Activated CD4-positive, alpha-beta T cell treated with anti-CD3 and anti-CD28 coated beads, Interleukin-2, amount 50 U/mL, for 1 hour (primary cell): ENCODE data around the gene CALHM6.

ENCODE experiments used
- DNase-seq: peaks from one replicate; pipeline ENCODE4 v3.0.0-alpha.2; 2020

CALHM6 gene

DNA sequence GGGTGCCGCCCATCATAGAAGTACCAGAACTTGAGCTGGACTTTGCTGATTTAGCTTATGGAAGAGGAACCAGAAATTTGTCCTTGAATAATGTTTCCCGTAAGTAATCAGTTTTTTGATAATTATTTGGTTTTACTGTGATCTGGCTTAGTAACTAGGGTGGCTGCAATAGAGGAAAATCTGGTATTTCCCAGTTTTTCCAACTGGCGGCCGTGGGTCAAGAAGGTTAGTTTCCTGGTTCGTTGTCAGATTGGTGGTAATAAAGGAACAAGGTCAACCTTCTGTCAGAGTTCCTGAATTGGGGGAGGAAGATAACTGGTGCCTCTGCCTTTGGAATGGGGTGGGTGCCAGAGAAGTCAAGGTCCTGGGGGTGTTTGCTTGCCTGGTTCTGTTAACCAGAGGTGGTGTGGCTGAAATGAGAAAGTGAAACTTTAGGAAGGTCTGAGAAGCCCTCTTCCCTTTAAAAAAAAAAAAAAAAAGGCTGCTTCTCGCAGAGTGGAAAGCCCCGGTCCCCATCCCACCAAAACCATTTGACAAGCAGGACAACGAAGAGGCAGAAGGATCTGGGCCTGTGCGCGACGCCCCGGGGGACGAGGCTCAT lies at the start of gene CALHM6:
CALHM6 (plus strand) TSS at position 45 of the 601 bp plus-strand sequence; CDS start at position 600, 555 bp downstream.
- DNase-seq, result no peak

DNA sequence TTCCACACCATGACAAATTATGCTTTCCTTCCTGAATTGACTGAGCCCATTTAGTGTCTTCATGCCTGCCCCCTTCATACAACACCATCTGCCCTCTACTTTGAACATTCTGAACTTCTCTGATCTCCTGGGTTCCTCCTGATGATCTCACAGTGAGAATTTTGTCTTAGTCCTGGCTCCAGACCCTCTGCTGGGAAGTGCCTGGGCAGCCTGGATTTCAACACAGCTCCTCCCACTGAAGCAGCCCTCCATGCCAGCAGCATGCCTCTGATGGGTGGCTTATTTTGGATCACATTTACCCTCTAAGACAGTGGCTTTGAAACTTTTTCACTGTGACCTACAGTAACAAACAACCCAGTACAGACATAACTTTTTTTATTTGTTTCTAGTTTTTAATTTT lies 48.9 kb upstream of the CALHM6 start:
- no peak for DNase-seq

DNA sequence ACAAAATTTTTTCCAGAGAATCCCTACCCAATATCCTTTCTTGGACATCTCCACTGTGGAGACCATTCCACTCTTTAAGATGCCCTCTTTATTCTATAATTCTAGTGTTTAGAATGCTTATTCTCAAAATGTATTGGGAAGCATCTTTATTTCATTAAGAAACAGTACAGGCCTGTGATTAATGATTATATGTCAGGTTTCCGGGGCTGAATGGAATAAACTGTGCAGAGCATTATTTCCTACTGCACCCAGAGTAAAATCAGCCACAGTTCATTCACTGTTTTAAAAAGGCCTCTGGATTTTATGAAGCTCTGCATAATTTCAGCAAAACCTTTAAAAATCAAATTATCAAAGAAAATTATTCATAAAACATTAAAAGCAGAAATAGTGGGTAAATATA lies 47.8 kb upstream of the CALHM6 start:
- no peak for DNase-seq

DNA sequence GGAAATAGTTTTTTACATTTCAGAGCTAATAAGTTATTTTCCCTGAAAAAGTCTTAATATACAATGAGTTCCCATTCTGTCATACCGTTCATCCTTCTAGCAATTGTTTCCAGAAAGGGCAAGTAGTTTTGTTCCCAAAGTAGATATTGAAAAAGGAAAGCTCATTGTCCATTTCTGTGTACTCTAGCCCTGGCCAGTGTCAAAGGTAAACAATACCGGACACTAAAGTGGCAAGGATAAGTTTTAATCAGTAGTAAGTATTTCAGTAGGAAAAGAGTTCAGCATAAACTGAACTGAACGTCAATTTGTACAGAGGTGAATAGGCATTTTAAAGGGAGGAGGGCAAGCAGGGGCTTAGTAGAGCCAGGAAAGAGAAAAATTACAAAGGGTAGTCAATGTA lies 43.5 kb upstream of the CALHM6 start:
- DNase-seq, result no peak

DNA sequence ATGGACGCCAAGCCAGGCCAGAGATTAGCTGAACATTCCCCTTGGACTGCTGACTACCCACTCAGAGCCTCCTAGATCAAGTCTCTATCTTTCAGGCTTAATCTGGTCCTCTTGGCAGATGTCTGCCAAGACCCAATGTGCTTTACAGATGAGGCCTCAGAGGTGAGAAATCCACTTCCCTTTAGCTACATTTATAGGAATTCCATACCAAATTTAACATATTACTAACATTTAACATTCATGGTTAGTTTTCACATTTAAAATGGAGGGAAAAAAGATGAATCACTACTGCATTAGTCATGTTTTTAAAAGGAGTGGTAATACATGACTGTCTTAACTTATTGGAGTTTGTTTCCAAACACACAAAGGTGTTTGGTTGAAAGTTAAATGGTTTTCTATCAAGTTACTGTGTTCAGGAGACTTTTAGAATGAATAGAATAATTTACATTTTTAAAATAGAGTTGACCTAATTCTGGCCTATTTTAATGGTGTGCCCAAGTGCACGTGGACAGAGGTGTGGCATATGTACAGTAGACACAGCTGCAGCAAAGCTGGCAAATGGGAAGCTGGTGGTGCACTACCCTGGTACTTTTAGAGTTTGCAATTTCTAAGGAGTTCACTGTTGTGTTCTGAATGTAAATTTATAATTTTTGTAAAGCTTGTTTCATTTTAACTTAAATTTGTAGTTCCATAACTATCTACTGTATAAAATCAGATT lies 41.9 kb upstream of the CALHM6 start:
- DNase-seq, result no peak

DNA sequence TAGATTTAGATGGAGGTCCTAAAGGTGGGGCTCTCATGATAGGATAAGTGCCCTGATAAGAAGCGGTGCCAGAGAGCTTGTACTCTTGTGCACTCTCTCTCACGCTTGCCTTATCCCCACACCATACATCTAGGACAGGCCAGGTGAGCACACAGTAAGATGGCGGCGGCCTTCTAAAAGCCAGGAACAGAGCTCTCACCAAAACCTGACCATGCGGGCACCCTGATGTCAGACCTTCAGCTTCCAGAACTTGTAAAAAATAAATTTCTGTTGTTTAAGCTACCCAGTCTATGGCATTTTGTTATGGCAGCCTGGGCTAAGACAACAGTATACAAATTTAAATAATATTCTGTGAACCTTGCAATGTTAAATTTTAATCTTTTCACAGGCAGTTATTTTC lies 40.8 kb upstream of the CALHM6 start:
- no peak for DNase-seq

DNA sequence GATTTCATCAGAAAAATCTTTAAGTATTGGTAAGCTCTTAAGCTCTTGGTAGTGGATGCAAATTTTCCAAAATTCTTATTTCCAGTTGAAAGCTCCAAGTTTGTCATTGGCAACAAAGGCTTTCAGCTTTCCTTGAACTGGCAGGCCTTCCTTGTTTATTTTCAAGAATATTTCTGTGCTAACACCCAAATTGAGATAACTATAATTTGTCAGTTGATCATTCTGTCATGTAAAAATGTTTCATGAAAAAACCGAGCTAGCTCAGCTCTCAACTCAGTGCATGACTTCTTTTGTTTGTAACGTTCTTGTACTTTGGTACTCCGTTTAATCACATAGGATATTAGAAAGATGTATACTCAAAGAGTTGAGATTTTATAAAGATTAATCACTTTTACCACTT lies 38.9 kb upstream of the CALHM6 start:
- no peak for DNase-seq

DNA sequence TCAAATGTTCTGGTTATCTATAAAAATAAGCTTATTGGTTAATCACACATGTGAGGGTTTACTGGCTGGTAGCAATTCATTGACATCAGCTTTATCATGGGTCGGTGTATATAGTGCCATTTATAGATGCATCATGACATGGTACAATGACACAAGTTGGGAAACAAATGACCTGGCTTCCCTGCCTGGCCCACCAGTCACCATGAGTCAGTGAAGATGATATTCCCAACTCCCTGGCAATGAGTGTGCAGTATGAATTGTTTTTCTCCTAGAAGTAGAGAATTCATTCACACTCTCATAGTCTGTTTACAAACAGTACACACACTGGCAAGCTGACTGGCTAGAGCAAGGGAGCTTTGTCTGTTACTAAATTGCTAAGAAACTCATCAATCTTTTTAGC lies 37.2 kb upstream of the CALHM6 start:
- DNase-seq, result no peak

DNA sequence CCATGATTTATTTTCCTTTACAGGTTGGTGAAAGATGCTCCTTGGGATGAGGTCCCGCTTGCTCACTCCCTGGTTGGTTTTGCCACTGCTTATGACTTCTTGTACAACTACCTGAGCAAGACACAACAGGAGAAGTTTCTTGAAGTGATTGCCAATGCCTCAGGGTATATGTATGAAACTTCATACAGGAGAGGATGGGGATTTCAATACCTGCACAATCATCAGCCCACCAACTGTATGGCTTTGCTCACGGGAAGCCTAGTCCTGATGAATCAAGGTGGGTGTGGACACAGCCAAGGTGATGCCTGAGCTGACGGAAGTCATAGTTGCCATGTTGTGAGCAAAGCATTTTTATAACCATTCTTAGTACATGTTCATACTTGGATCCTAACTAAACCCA lies 34.6 kb upstream of the CALHM6 start:
- no peak for DNase-seq

DNA sequence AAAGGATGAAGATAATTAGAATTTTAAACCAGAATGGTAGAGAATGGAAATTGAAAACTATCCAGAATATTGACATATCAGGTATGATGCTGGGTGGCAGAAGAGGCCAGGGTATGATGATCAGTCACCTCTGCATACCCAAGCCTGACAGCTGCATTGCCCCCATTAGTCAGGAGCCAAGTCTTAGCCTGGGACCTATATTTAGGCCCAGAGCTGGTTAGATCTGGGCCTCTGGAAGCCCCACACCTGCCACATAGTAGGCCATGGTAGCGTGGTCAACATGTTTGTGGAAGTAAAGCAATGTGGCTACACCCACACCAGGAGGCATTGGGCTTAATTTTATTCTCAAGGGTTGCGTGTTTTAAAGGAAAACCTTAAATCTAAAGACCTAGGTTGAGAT lies 32.1 kb upstream of the CALHM6 start:
- no peak for DNase-seq

DNA sequence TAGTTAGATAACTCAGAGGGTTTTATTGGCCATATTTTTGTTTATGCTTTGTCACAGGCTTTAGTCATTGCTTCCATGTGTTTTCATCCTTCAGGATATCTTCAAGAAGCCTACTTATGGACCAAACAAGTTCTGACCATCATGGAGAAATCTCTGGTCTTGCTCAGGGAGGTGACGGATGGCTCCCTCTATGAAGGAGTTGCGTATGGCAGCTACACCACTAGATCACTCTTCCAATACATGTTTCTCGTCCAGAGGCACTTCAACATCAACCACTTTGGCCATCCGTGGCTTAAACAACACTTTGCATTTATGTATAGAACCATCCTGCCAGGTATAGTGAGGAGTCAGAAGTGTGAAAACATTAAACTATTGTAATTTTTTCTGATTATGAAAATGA lies 30.3 kb upstream of the CALHM6 start:
- DNase-seq, result no peak

DNA sequence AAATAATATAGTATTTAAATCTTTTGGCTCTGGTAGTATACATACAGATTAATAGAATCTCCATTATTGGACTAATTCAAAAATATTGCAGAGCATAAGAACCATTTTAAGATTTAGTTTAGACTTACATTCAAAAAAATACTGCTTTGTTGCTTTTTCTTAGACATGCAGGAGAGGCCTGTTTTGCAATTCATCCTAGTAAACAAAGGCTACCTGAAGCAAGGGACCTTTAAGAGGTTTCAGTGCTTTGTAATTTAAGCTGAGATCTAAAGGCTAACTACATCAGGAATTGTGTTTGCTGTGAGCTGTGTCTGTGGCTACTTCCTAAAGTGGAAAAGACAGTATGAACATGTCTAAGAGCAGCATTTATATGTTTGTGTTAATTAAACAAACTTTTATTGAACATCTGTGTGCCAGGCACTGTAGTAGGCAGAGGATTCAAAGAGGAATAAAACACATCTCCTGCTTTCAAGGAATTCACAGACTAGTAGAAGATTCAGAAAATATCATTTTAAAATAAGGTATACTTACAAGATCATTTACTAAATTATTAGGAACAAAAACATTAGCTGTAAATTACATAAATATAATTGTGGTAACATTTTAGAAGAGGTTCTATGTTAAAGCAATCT lies 29.1 kb upstream of the CALHM6 start:
- no peak for DNase-seq

DNA sequence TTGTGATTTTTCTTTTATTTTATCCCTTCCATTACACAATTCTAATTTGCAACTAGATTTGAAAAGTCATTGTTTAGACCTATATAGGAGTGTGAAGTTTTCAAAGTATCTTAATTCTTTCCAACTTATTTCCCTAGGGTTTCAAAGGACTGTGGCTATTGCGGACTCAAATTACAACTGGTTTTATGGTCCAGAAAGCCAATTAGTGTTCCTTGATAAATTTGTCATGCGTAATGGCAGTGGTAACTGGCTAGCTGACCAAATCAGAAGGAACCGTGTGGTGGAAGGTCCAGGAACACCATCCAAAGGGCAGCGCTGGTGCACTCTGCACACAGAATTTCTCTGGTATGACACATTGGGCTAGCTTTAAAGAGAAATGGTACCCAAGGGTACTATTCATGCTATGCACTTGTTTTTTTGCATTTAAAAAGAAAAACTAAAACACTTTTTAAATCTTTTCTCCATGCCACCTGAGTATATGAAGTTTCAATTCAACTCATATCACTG lies 27.9 kb upstream of the CALHM6 start:
- no peak for DNase-seq

DNA sequence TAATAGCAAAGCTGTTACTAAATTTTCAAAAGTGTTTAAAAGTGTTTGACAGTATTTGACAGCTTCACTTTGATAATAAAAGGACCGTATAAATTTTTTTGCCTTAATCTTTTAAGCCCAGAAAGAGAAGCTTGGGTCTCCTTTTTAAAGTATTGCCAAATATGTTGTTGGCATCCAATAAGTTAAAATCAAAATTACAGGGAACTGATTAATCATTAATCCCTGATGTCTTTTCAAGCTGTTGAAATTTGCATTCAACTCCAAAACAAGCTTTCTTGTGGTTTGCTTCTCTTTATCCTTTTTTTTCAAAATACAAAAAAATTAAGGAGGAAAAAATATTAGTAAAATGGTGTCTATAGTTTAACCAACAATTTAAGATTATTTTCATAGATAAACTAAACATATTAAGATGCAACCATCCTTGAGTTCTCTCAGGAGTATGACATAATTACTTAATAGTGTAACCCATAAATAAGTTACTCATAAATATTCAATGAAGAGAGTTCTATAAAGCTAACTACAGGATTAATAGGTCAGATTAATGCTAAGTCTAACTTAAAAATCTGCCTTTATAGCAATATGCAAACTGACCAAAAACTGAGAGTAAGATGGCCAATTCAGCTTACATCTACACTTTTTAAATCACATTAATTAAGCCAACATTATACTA lies 27.0 kb upstream of the CALHM6 start:
- no peak for DNase-seq

DNA sequence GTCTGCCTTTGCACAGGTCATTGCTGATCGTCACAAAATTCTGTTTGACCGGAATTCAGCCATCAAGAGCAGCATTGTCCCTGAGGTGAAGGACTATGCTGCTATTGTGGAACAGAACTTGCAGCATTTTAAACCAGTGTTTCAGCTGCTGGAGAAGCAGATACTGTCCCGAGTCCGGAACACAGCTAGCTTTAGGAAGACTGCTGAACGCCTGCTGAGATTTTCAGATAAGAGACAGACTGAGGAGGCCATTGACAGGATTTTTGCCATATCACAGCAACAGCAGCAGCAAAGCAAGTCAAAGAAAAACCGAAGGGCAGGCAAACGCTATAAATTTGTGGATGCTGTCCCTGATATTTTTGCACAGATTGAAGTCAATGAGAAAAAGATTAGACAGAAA lies 24.6 kb upstream of the CALHM6 start:
- no peak for DNase-seq

DNA sequence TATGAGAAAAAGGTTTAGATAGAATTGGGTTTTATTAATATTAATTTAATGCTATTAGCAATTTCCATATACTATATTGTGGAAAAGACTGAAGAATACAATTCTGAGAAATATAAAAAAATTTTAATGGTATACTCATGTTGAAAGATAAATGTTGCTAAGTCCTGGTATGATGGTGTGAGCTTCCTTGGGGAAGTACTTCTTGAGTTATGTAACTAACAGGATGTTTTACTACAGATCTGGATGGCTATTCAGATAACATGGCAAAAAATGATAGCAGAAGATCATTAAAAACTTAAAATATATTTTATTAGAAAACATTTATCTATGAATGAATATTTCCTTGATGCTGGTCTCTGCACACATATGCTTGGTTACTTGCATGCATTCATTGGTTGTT lies 23.5 kb upstream of the CALHM6 start:
- DNase-seq, result no peak

DNA sequence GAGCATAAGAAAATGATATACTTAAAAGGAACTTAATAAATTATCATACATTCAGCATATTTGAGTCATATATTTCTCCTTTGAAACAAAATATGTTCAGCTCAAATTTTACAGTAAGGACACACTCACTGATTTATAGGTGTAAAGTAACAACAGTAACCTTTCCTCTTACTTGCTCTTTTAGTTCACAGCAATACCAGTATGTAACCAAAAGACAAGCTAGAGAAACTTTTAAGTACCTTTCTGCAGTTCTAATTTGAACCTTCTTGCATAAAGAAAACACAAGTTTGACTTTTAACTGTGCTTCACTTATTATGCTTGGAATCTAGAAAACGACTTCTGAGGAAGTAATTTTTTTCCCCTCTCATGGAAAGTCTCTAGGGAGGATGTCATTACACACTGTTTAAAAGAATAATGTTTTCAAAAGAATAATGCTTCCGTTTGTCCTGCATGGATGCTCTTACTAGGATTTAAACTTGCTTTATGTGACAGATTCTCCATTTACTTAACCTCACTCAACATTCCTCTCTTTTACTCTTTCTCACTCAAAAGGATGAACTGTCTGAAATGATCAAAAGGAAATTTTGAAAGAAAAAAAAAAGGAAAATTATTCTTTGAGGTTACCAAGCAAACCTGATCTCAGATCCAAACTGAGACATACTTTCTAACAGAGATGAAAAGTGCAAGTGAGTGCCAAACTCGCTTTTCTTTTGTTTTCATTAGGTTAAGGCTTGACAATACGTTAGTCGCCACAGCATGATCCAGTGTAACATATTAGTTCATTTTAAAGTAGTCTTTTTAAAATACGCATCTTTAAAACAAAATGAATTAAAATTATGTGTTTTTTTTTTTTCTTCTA lies 22.4 kb upstream of the CALHM6 start:
- no peak for DNase-seq

DNA sequence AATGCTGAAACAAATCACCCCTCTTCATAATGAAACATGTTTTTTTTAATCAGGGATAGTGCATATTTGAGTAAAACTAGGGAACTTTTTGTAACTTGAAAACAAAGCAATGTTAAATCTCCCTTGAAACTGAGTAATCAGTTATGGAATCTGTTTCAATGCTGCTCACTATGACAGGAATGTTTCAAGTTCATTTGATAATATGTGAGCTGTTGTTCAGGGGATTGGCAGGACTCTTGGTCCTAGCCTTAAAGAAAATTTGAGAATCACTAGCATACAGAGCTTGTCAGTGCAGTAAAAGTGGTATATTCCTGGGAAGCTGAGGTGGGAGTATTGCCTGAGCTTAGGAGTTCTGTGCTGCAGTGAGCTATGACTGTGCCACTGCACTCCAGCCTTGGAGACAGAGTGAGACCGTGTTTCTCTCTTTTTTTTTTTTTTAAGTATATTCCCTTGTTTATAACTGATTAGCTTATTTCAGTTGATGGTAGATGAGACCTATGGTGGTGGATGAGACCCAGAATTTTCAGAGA lies 21.6 kb upstream of the CALHM6 start:
- no peak for DNase-seq

DNA sequence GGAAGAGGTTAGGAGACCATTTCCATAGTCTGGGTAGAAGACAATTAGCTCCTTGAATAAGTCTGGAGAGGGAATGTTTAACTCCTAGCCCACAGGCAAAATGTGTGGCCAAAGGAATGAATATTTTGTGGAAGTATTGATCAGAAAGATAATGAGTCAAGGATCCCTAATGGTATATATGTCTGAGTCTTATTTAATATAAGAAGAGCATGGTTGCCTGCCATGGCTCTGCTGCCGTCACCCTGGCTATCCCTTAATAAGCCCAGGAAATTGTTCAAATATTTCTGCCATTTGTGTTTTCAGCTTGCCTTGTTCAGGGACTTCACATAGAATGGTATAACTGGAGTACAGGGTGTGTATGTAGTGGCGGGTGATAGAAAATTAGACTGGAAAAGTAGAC lies 18.1 kb upstream of the CALHM6 start:
- DNase-seq, result no peak

DNA sequence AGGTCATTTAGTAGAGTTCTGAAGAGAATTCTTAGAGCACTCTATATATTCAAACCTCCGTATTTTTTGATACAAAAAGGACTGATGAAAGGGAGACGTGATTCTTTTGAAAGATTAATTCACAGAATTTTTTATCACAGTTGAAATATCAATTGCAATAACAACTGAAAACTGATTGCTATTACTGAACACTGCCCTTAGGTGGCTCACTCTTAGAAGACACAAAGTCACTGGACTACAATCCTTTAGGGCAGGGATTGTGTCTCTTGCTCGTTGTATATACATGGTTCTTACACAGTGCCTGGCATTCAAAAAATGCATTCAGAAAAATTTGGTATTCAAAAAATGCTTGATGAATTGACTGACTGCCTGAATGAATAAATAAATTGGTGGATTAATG lies 17.1 kb upstream of the CALHM6 start:
- no peak for DNase-seq

DNA sequence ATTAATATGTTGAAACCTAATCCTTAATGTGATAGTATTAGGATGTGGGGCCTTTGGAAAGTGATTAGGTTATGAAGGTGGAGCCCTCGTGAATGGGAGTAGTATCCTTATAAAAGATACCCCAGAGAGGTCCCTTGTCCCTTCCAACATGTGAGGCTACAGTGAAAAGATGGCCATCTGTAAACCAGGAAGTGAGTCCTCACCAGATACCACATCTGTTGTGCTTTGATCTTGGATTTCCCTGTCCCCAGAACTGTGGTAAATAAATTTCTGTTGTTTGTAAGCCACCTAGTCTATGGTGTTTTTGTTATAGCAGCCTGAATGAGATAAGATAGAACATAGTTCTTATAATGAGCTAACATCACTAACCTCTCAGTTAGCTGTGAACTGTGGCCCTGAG lies 16.6 kb upstream of the CALHM6 start:
- no peak for DNase-seq

DNA sequence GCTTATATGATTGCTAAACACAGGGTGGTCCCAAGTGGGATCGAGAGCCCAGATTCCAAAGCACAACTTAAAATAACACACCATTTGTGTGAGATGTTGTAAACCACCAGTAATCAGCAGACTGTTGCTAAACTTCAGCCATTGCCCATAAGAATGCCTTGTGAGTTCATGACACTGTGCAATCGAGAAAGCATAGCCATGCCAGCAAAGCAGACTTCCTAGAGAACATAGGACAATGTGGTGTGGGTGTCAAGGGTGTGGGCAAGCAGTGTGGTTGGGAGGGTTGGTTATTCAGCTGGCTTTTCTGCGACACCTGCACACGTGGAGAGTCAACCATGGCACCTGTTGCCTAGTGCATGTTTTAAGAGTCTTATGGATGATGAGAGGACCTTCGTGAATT lies 16.1 kb upstream of the CALHM6 start:
- no peak for DNase-seq

DNA sequence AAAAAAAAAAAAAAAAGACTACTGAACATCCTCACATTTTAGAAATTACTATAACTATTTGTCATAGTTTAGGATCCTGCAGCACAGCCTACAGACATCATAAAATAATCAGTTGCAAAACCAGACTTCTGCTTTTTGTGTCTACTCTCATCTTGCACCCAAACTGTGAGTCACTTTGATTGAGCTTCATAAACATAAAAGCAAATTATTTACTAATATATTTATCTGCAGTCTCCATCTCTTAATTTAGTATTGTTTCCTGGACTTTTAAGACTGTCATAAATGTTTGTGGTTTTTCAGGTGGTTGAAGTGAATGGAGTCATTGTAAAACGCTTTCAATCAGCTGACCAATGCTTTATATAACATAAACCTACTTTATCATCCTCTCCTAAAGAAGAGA lies 14.8 kb upstream of the CALHM6 start:
- no peak for DNase-seq
